Thyroid gland (tissue), 4 donors: ENCODE measurements around the gene GOLT1A. TPM values are rescaled to one million over a fixed set of nuclear protein-coding genes. Genes with fewer than 3 reads are reported as not detected.

ENCODE experiments used
- DNase-seq, 2 donors: peaks; one replicate each; pipeline ENCODE4 v3.0.0-alpha.2; 2019
- H3K27ac ChIP-seq, 3 donors: fragments of 200-600 bp; sonication (generic); 1 replicate in 2 of 3; 2 replicates in 1 of 3; pipeline ENCODE4 v1.5.1; 2016 to 2019; ENCODE audit warnings: mild to moderate bottlenecking in 1 of 3, moderate library complexity in 1 of 3
- H3K27me3 ChIP-seq: fragments of 200-600 bp; sonication (generic); one replicate; pipeline ENCODE4 v1.5.1; 2019
- H3K36me3 ChIP-seq, 2 donors: fragments of 200-600 bp; sonication (generic); one replicate each; pipeline ENCODE4 v1.5.1; 2016 to 2019
- H3K4me1 ChIP-seq, 2 donors: fragments of 200-600 bp; sonication (generic); one replicate each; pipeline ENCODE4 v1.5.1; 2017 to 2019
- H3K4me3 ChIP-seq, 3 donors: fragments of 200-600 bp; sonication (generic); replicated peaks in 1 of 3; 1 replicate in 2 of 3; 2 replicates in 1 of 3; pipeline ENCODE4 v1.5.1; 2016; ENCODE audit warnings: mild to moderate bottlenecking in 1 of 3
- H3K9me3 ChIP-seq: fragments of 200-600 bp; sonication (generic); one replicate; pipeline ENCODE4 v1.5.1; 2017
- CTCF ChIP-seq, 6 experiments: fragments of 200-600 bp in 3 of 6; fragments of 450-650 bp in 3 of 6; sonication (generic) in 3 of 6; IDR thresholded peaks; one replicate each; pipeline ENCODE4 v1.5.1; 2016 to 2019; ENCODE audit warnings: antibody characterized with exemption in 6 of 6, mild to moderate bottlenecking in 2 of 6, inconsistent platforms in 1 of 6, moderate library complexity in 1 of 6
- POLR2A ChIP-seq, 2 donors: fragments of 450-650 bp; IDR thresholded peaks; one replicate each; pipeline ENCODE4 v1.6.1; 2017; ENCODE audit warnings: antibody characterized with exemption in 2 of 2, mild to moderate bottlenecking in 2 of 2, moderate library complexity in 1 of 2
- WGBS, 2 donors: methylation state at CpG; one replicate each; pipeline ENCODE4 v1.1.5; 2017; 5-methylcytosine and 5-hydroxymethylcytosine counted together
- intact Hi-C: fragments of 100-400 bp; cut with DNase I; formaldehyde crosslinking; loops from one replicate; pipeline ENCODE4 v1.15.1; 2023
- total RNA-seq, 4 donors: library from RNA; depleted of rRNA; stranded (reverse); fragments of >200 nt; gene quantifications; one replicate each; pipeline ENCODE4 v1.2.3, GENCODE V29; 2016

GOLT1A gene
- total RNA-seq, 4 donors from 2014 or later = 0.45 TPM; not detected in 3

DNA sequence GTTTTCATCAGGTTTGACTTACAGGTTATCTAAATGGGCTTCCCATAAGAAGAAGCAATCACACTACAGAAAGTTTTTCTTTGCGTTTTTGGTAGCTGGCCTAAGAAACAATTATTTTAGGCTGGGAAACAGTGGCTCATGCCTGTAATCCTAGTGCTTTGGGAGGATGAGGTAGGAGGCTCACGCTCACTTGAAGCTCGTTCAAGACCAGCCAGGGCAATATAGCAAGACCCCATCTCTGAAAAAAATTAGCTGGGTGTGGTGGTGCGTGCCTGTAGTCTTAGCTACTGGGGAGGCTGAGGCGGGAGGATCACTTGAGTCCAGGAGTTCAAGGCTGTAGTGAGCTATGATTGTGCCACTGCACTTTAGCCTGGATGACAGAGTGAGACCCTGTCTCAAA, 46.1 kb downstream of the GOLT1A start:
- TF ChIP-seq POLR2A (IDR thresholded peaks at IDR 0.05) = no peak
- TF ChIP-seq CTCF (IDR thresholded peaks at IDR 0.05) = no peak
- H3K27ac ChIP-seq = no peak overlapping the region
- no peaks in the 10 kb centered on the region for H3K27me3 ChIP-seq
- H3K36me3 ChIP-seq = no peaks in the 10 kb centered on the region
- no peaks in the 10 kb centered on the region for H3K9me3 ChIP-seq
- intact Hi-C loops = no loop called here
- WGBS, 2 donors = 80 to 94% methylated on average over 5 of the region's 5 CpGs
- no peak overlapping the region for H3K4me3 ChIP-seq
- H3K4me1 ChIP-seq = no peaks in the 10 kb centered on the region
- no peak for DNase-seq

- no peaks in the 10 kb centered on the region for H3K27me3 ChIP-seq
- WGBS, 2 donors = 71 to 77% methylated on average over 4 to 5 of the region's 5 CpGs
- no peaks in the 10 kb centered on the region for H3K9me3 ChIP-seq
- intact Hi-C loops = no loop called here
- H3K36me3 ChIP-seq = no peaks in the 10 kb centered on the region
- no peak for DNase-seq
- no peak within 1 kb of the TSS for H3K4me3 ChIP-seq
- H3K4me1 ChIP-seq = no peaks in the 10 kb centered on the region
- no peak within 1 kb of the TSS for H3K27ac ChIP-seq
- TF ChIP-seq CTCF (IDR thresholded peaks at IDR 0.05) (no peak), POLR2A (IDR thresholded peaks at IDR 0.05) (no peak)
Observed at GRCh38 chr1:204166219-204166618, 47.6 kb downstream of the GOLT1A start, which contains the start of gene REN. TSS of gene REN (minus strand) at chr1:204166337. CDS start at chr1:204166293, 44 bp downstream.

- intact Hi-C loops = no loop called here
Observed at GRCh38 chr1:204162494-204163074, 51.2 kb downstream of the GOLT1A start.

DNA sequence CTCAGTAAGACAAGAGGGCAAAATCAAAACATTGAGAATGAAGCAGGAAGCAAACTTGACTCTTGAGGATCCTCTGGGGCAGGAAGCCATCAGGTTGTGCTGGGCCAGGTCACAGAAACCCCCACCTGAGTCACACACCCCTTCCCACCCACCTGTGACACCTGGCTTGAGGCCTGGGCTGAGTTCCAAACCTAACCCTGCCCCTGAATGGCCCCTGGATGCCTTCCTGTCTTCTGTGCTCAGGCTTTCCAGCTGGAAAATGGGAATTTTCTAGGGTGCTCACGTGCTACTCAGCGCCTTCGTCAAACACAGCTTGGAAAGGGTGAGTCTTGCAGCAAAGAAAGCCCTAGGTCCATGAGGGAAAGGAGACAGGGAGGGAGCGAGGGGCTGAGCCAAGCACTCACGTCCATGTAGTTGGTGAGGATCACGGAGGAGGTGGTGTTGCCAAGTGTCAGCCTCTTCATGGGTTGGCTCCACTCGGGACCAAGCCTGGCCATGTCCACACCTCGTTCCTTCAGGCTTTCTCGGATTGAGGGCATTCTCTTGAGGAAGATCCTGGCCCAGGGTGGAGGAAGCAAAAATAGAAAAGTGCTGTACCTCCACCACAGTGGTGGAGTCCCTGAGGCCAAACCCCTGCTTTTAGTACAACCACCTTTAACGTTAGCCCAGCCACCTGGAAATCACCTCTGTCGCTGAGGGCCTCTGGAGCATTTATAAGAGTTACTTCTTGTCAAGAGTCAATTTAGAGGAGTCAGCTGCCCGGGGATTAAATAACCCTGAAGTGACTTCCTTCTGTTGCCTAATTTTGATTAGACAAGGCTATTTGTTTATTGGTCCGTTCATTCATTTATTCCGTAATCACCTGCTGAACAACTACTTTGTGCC, 51.9 kb downstream of the GOLT1A start:
- DNase-seq = peak; percentile 7 to 38
- H3K27me3 ChIP-seq = no peaks in the 10 kb centered on the region
- no peak for TF ChIP-seq CTCF (IDR thresholded peaks at IDR 0.05)
- TF ChIP-seq POLR2A (IDR thresholded peaks at IDR 0.05) = no peak
- H3K36me3 ChIP-seq = no peaks in the 10 kb centered on the region
- H3K4me1 ChIP-seq = no peaks in the 10 kb centered on the region
- no peak overlapping the region for H3K4me3 ChIP-seq
- H3K9me3 ChIP-seq = no peaks in the 10 kb centered on the region
- H3K27ac ChIP-seq = no peak overlapping the region
- intact Hi-C loops = no loop called here
- 53% methylated on average over 14 of the region's 14 CpGs for WGBS, 2 donors

More at GRCh38 chr1:204162494-204163074, 51.2 kb downstream of the GOLT1A start:
- H3K36me3 ChIP-seq = no peaks in the 10 kb centered on the region
- H3K4me3 ChIP-seq = no peak overlapping the region
- WGBS, 2 donors = 19 to 23% methylated on average over 4 to 5 of the region's 7 CpGs
- no peaks in the 10 kb centered on the region for H3K27me3 ChIP-seq
- H3K27ac ChIP-seq = no peak overlapping the region
- no peaks in the 10 kb centered on the region for H3K9me3 ChIP-seq
- TF ChIP-seq POLR2A (IDR thresholded peaks at IDR 0.05) (no peak), CTCF (IDR thresholded peaks at IDR 0.05) (peak; percentile 96 to 99 (median 98))
- H3K4me1 ChIP-seq = no peaks in the 10 kb centered on the region
- peak; percentile 85 to 87 for DNase-seq

DNA sequence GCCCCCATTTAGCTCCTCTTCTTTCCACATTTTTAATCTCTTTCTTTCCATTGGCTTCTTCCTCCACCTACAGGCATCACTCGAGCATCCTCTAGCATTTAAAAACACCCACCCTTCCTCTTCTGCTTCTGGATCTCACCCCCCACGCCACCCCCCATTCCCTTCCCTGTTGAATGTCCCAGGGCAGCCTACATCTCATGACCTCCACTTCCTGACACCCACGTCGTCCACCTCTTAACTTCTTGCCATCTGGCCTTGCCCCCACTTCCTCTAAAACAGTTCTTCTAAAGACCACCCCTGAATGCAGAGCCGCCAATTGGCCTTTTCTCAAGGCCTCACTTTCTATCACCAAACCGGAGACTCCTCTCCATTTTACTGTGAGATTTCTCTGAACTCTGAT, 55.8 kb downstream of the GOLT1A start:
- H3K27me3 ChIP-seq = no peaks in the 10 kb centered on the region
- no peaks in the 10 kb centered on the region for H3K4me1 ChIP-seq
- H3K4me3 ChIP-seq = no peak overlapping the region
- H3K9me3 ChIP-seq = no peaks in the 10 kb centered on the region
- 67 to 77% methylated on average over 6 of the region's 6 CpGs for WGBS, 2 donors
- intact Hi-C loops = no loop called here
- DNase-seq = no peak
- TF ChIP-seq POLR2A (IDR thresholded peaks at IDR 0.05) (no peak), CTCF (IDR thresholded peaks at IDR 0.05) (no peak)
- H3K36me3 ChIP-seq = no peaks in the 10 kb centered on the region
- no peak overlapping the region for H3K27ac ChIP-seq
